ENCODE results near the gene INPP4B.

INPP4B gene

DNA sequence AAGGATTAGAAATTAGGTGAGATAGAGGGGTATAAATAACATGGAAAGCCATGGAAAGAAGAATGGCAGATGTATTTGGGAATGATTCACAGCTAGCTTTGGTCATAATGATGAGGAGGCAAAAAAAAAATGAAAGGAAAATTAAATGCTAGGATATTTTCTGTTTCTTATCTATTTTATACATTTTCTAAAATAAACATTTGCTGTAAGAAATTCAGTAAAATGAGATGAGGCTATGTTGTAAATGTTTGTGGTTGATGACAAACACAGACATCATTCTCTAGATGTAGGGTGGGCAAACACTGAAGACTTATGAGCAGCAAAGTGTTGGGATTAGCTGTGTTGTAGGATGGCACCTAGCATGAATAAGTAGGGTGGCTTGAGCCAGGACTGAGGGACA, 802.6 kb downstream of the INPP4B start:
- DNase-seq = peak; percentile 14

DNA sequence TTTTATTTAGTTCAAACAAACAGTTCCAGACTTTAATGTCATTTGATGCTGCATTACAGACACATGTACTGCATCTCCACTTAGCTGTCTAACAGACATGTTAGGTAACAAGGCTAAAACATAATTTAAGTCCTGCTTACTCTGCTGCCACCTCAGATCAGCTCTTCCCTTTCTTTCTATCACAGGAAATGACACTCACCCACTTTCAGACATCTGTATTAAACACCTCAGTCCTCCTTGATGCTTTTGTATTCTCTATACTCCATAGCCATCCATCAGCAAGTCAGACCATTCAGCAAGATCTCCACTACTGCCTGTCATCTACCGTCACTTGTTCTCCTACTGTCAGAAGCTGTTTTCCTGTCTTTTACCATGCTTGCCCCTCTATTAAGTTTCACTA, 804.3 kb downstream of the INPP4B start:
- DNase-seq = no peak

DNA sequence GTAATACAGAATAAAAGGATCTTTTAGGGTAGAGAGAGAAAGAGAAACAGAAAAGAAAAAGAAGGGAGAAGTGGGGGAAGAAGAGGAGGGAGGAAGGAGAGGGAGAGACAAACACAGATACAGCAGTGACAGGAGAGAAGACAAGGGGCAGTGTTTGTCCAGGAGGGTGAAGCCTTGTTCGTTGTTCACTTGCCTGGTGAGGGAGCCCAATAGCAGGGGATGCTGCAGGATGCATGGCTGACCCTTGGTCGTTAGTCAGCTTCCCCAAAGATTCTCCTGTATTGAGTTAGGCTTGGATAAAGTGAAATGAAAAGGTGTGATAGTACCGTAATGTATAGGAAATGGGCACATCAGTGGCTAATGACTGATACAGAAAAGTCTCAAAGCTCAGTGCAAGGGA, 806.1 kb downstream of the INPP4B start:
- no peak for DNase-seq

DNA sequence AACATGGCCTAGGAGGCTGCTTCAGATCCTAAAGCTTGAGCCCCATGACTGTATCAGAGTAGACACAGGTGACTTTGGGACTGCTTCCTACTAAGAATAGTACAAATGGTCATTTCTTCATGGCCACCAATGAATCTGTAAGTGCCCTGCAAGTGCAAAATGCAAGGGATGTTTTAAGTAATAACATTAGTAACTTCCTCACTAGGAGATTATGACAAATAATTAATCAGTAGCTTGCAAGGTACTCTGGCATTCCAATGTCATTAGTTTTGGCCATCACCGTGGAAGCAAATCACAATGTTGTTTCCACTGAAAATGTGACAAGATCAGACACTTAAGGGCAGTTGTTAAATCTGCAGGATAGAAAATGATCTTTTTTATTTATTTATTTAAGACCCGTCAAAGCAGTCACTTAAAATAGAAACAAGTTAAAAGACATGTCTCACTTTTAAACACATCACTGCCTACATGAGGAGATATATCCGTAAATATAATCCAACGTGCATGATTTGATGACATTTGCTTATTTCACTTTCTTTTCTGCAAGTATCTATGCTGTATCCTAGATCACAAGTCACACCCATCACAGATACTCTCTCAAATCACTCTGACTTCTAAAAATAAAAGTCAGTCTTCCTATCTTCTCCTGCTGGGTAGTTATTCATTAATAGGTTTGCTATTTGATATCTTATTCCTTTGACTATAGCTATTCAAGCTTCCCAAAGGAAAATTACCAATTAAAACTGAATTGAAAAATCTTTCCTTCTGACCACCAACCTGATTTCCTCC, 809.1 kb downstream of the INPP4B start:
- no peak for DNase-seq

DNA sequence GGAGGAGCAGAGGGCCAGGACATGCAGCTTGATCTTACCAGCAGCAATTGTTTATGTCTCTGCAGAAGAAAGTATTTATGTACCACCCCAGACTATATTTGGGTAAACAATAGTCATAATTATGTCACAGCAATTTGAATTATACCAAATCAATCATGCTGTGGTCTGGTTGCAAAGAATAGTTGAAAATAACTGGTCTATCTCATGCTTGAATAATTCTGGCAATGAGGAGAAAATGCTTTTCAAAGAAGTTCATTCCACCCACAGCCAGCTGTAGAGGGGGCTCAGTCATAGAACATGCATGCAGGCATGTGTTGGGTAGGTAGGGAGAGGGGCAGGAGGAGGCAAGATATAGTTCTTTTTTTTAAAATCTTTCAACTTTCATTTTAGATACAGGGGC, 810.5 kb downstream of the INPP4B start:
- no peak for DNase-seq

DNA sequence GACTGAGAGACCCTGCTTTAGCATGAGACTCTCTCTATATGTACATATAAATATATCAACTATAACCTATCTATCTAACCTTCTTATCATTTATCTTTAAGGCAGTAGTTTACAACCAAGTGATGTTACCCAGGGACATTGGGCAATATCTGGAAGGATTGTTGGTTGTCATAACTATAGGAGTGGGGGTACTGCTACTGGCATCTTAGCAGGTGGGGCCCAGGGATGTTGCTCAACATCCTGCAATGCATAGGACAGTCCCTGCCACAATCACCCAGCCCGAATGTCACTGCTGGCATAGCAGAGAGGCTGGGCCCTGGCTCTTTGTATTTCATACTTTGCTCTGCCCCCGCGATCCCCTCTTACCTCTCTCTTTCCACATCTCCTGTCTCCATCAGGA, 812.0 kb downstream of the INPP4B start:
- no peak for DNase-seq

DNA sequence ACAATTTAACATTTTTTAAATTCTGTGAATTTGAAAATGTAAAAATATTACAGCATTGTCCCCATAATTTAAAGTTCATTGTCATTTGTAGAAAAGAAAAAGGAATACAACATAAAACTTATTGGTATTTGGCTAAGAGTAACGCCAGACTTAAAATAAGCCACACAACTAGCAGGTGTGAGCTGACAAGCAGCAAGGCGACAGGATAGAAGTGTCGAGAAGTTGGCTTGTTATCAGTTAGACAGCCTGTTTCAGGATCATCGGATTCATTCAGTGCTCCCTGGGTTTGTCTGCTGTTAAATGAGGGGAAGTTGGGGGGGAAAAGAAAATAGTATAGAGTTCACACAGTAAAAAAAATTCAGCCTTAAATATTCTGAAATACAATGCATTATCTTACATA, 816.1 kb downstream of the INPP4B start:
- no peak for DNase-seq

DNA sequence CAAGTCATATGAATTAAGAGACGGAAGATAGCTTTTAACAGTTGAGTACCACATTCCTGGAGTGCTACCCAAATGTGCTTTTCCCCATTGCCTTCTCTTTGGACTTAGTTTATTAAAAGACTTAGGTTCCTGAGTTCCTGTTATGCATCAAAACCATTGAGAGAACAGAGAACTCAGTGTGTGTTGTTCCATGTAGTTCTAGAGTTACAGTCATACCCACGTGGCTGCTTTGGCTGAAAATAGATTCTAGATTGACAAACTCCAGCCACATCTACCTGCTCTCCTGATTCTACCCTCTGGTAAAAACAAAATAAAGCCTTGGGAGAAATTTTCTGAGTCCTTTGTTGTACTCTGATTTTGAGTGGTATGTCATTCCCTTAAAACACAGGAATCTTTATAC, 824.3 kb downstream of the INPP4B start:
- no peak for DNase-seq

DNA sequence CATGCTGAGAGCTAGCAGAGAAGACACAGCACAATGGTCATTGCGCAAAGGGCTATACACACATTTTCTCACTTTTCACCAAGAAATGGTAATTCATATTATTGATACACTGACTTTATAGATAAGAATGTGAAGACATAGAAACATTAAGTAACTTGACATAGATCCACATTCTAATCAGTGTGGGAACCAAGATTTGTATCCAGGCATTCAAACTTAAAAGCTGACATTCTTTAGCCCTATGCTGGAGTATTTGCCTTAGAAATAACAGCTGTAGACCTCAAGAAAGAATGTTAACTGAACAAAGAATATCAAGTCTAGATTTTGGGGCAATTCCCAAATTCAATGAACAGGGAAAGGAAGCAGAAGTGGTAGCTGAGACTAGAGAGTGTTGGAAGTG, 824.9 kb downstream of the INPP4B start:
- DNase-seq = no peak

DNA sequence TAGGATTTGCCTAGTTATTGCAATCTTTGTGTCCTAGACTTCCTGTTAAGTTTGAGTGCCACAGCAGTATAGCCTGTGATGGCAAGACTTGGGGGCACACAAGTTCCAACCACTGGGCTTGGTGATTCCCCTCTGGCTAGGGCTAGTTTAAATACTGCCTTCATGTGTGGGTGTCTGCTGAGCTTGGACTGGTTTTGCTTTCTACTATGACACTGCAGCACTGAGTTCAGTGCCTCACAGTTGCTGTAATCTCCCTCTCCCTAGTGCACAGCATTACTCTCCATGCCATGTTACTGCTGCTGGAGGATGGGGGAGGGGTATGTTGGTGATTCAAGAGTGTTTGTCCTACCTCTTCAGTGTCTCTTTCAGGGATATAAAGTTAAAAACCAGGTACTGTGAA, 830.1 kb downstream of the INPP4B start:
- no peak for DNase-seq

DNA sequence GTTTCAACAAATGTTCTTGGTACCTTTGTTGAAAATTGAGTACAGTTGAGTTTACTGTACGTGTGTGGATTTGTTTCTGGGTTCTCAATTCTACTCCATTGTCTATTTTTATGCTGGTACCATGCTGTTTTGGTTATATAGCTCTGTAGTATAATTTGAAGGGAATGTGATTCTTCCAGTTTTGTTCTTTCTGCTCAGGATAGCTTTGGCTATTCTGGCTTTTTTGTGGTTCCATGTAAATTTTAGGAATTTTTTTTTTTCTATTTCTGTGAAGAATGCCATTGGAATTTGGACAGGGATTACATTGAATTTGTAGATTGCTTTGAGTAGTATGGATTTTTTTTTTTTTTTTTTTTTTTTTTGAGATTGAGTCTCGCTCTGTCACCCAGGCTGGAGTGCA, 836.4 kb downstream of the INPP4B start:
- DNase-seq = no peak

DNA sequence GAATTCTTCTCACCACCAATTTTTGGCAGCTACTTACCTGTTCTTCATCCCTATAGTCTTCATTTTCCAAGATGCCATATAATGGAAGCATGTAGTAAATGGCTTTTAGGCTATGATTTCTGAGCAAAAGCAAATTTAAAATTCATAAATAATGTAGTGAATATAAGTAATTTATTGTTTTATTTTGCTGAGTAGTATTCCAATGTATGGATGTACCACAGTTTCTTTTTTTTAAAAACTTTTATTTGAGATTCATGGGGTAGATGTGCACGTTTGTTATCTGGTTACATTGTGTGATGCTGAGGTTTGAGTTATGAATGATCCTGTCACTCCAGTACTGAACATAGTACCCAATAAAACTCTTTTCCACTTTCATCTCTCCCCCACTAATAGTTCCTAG, 840.6 kb downstream of the INPP4B start:
- no peak for DNase-seq

DNA sequence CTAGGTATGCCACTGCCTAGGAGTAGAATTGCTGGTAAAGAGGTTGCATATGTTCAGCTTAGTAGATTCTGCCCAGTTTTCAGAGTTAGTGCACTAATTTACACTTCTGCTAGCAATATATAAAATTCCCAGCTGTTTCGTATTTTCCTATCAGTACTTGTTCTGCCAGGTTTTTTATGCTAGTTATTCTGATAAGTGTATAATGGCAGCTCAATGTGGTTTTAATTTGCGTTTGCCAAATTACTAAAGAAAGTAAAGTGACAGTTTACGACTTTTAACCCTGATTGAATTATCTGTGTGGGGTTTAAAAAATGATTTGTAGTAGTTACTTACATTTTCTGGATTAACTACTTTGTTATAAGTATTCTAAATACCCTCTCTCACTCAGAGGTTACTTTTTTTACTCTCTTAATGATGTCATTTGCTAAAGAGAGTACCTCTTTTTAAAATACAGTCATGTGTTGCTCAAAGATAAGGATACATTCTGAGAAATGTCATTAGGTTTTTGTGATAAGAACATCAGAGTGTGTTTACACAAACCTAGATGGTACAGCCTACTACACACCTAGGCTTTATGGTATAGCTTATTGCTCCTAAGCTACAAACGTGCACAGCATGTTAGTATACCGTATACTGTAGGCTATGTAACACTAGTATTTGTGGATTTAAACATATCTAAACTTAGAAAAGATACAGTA, 846.5 kb downstream of the INPP4B start:
- no peak for DNase-seq

DNA sequence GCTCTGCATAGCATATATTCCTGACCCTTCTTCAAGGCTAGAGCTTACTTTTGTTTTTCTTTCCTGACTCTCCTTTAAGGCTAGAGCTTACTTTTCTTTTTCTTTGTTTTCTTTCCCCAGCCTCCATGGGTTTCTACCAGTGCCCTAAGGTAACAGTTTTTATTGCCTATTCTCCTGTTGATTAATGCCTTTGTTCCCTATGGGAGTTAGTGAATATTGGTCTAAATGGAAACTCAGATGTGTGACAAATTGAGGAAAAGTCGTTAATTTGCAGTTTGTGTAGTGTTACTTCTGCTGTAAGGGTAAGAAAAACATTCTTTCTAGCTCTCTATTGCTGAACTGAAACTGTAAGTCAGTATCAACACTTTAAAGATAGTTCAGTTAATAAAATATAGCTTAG, 851.0 kb downstream of the INPP4B start:
- no peak for DNase-seq

DNA sequence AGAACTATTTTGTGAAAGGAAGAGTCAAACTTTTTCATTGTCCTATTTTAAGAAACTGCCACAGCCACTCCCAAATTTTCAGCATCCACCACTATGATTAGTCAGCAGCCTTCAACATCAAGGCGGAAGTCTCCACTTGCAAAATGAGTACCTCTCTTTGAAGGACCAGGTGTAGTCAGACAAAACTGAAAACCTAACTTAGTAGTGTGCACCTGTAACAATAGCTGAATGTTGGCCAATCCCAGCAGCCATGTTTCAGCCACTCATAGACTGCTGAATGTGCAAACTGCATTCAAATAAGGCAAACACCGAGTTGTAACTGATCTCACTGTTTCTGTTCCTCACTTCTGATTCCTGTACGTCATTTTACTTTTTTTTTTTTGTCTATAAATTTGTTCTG, 868.7 kb downstream of the INPP4B start:
- no peak for DNase-seq
